Heart right ventricle (tissue), 16 donors: ENCODE data around the gene MAD2L1BP. TPM values are rescaled to one million over a fixed set of nuclear protein-coding genes. Genes with fewer than 3 reads are reported as not detected.

ENCODE experiments used
- ATAC-seq, 8 donors: fragments of 200-7000 bp; cut with Tn5 transposase; one replicate each; pipeline ENCODE4 v1.9.1; 2020; ENCODE audit warnings: mild to moderate bottlenecking in 8 of 8, moderate library complexity in 8 of 8, moderate number of reproducible peaks in 1 of 8
- DNase-seq, 2 donors: peaks; one replicate each; pipeline ENCODE4 v3.0.0-alpha.2; 2020
- H3K27ac ChIP-seq, 10 donors: fragments of 200-600 bp; sonication (generic) in 2 of 10; one replicate each; pipeline versions ENCODE4 v1.5.0 to v1.8.0; 2020 to 2022; ENCODE audit warnings: mild to moderate bottlenecking in 3 of 10
- H3K27me3 ChIP-seq, 7 donors: fragments of 200-600 bp; one replicate each; pipeline ENCODE4 v1.8.0; 2021 to 2022; ENCODE audit warnings: mild to moderate bottlenecking in 2 of 7
- H3K36me3 ChIP-seq, 9 donors: fragments of 200-600 bp; sonication (generic) in 1 of 9; one replicate each; pipeline versions ENCODE4 v1.5.0 to v1.8.0; 2020 to 2022; ENCODE audit warnings: mild to moderate bottlenecking in 2 of 9
- H3K4me1 ChIP-seq, 9 donors: fragments of 200-600 bp; sonication (generic) in 1 of 9; one replicate each; pipeline versions ENCODE4 v1.5.0 to v1.8.0; 2020 to 2022; ENCODE audit warnings: mild to moderate bottlenecking in 4 of 9
- H3K4me3 ChIP-seq, 10 donors: fragments of 200-600 bp; sonication (generic) in 2 of 10; one replicate each; pipeline versions ENCODE4 v1.5.0 to v1.8.0; 2020 to 2022; ENCODE audit warnings: mild to moderate bottlenecking in 7 of 10, moderate library complexity in 2 of 10
- H3K9me3 ChIP-seq, 11 donors: fragments of 200-600 bp in 10 of 11; sonication (generic) in 2 of 11; one replicate each; pipeline versions ENCODE4 v1.5.0 to v1.8.0; 2013 to 2022; ENCODE audit warnings: mild to moderate bottlenecking in 2 of 11, control low read depth in 1 of 11, moderate library complexity in 1 of 11
- WGBS, 2 donors: extraction: QIAGEN DNeasy Blood & Tissue Kit; methylation state at CpG; one replicate each; pipeline ENCODE4 v1.1.7; 2013; ENCODE audit warnings: inconsistent platforms in 1 of 2; 5-methylcytosine and 5-hydroxymethylcytosine counted together
- intact Hi-C, 10 donors: fragments of 100-400 bp; cut with DNase I; formaldehyde crosslinking; loops; one replicate each; pipeline versions ENCODE4 v1.11.1 to v1.14.2; 2022
- polyA plus RNA-seq, 2 donors: library from polyadenylated mRNA; stranded (reverse); fragments of 200-250 nt; gene quantifications; one replicate each; pipeline ENCODE4 v1.2.3, GENCODE V29; 2013
- total RNA-seq, 10 donors: library from RNA; stranded (reverse); fragmentation: NEBNext Ultra II Directional in 3 of 10; extraction: Animal tissue kit (Norgen Biotek cat#: 25700) in 3 of 10; gene quantifications; one replicate each; pipeline versions ENCODE4 v1.2.1 to v1.2.4, GENCODE V29; 2021 to 2023
- TF ChIP-seq, protein P1 (sequence below), 9 donors: fragments of 200-600 bp; sonication (generic) in 2 of 9; IDR thresholded peaks; one replicate each; pipeline versions ENCODE4 v1.5.0 to v1.8.0; 2021 to 2022; ENCODE audit warnings: antibody characterized with exemption in 9 of 9, mild to moderate bottlenecking in 5 of 9, moderate library complexity in 1 of 9
- donor health status: Arrhythmogenic right ventricular cardiomyopathy.
- donor health status: ischemic (EF 13 %, LVEDD 7.1; RV severe dilation, severe dysfunction).
- donor health status: healthy with polysubstance abuse.
- donor health status: DM: no; HTN: yes; CAD: no.
- donor health status: DM: no; HTN: no; CAD: no.
- donor health status: ischemic (EF 25% LVEDD 6.9; RV normal size, moderate dysfunction).
- donor health status: ischemic (EF 25% LVEDD 5.7; RV mildly dilated, moderate dysfunction).
- donor health status: healthy.
- donor health status: DM: yes; HTN: yes; CAD: no.
- donor health status: Ischemic cardiomyopathy.
- donor health status: ischemic (EF 35%, LVEDD 5.7; RV mildly dilated, moderate dysfunction).
- donor health status: nonischemic (EF 11% LVEDD 7.7; RV severe dilation, severe dysfunction).
- donor health status: DM: yes; HTN: yes; CAD: no.
- donor health status: PGD.
- donor health status: ischemic (EF 29% LVEDD 5.4; RV normal size, mild dysfunction).
- donor health status: nonischemic (EF 23%, LVEDD 6.1; RV moderate dilation, normal function).

MAD2L1BP gene
- total and polyA plus RNA-seq, 12 donors, result 13.5 to 34.8 (median 28.1) TPM

DNA sequence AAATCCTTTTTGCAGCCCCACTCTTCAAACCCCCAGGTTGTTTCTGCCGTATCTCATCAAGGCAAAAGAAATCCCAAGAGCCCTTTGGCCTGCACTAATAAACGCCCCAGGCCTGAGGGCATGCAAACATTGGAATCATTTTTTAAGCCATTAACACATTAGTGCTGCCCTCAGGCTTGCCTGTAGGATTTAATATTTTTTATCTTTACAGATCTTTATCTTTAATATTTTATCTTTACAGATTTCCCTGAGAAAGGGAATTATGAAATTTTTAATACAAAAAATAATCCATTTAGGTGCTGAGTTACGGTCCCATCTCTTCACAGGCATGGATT, 21.3 kb upstream of the MAD2L1BP start:
- H3K36me3 ChIP-seq, result peaks cover 0 to 88% (median 30%) of the 10 kb centered on the region in 9 donors

DNA sequence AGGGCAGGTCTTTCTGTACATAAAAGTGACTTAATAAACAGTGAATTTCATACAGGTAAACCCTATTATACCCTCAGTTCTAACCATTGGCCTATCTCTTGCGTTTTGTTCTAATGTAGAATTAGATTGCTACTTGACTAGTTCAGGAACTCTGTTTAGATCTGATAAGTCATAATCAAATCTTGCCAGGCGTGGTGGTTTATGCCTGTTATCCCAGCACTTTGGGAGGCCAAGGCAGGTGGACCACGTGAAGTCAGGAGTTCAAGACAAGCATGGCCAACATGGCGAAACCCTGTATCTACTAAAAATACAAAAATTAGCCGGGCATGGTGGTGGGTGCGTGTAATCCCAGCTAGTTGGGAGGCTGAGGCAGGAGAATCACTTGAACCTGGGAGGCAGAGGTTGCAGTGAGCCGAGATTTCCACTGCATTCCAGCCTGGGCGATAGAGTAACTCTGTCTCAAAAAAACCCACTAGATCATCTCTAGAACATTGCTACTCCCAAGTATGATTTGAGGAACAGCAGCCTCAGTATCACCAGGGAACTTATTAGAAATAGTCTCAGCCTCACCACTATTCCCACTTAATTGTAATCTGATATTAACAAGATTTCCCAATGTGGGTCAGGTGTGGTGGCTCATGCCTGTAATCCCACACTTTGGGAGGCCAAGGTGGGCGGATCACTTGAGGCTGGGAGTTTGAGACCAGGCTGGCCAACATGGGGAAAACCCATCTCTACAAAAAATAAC, 18.7 kb upstream of the MAD2L1BP start:
- no peaks in the 10 kb centered on the region for H3K9me3 ChIP-seq
- peaks cover 0 to 93% (median 37%) of the 10 kb centered on the region in 9 donors for H3K36me3 ChIP-seq
- no peak overlapping the region for H3K27ac ChIP-seq
- DNase-seq, result no peak
- intact Hi-C loops, result no loop called here
- H3K4me1 ChIP-seq, result peaks cover 0 to 4% (median 0%) of the 10 kb centered on the region in 9 donors
- no peak overlapping the region for H3K4me3 ChIP-seq
- no peaks in the 10 kb centered on the region for H3K27me3 ChIP-seq
- ATAC-seq, result no peak
- TF ChIP-seq, protein P1, sequence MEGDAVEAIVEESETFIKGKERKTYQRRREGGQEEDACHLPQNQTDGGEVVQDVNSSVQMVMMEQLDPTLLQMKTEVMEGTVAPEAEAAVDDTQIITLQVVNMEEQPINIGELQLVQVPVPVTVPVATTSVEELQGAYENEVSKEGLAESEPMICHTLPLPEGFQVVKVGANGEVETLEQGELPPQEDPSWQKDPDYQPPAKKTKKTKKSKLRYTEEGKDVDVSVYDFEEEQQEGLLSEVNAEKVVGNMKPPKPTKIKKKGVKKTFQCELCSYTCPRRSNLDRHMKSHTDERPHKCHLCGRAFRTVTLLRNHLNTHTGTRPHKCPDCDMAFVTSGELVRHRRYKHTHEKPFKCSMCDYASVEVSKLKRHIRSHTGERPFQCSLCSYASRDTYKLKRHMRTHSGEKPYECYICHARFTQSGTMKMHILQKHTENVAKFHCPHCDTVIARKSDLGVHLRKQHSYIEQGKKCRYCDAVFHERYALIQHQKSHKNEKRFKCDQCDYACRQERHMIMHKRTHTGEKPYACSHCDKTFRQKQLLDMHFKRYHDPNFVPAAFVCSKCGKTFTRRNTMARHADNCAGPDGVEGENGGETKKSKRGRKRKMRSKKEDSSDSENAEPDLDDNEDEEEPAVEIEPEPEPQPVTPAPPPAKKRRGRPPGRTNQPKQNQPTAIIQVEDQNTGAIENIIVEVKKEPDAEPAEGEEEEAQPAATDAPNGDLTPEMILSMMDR (IDR thresholded peaks at IDR 0.05), result no peak
- WGBS, 2 donors, result 95 to 97% methylated on average over 9 of the region's 9 CpGs

More for the DNA sequence above, 21.3 kb upstream of the MAD2L1BP start:
- Histone ChIP-seq H3K27me3 (no peaks in the 10 kb centered on the region), H3K4me3 (no peak overlapping the region), H3K27ac (no peak overlapping the region), H3K9me3 (no peaks in the 10 kb centered on the region), H3K4me1 (no peaks in the 10 kb centered on the region)
- intact Hi-C loops, result no loop called here
- DNase-seq (no peak), ATAC-seq (no peak)
- 85 to 89% methylated on average over 3 of the region's 3 CpGs for WGBS, 2 donors
- TF ChIP-seq, protein P1 (IDR thresholded peaks at IDR 0.05), result no peak

DNA sequence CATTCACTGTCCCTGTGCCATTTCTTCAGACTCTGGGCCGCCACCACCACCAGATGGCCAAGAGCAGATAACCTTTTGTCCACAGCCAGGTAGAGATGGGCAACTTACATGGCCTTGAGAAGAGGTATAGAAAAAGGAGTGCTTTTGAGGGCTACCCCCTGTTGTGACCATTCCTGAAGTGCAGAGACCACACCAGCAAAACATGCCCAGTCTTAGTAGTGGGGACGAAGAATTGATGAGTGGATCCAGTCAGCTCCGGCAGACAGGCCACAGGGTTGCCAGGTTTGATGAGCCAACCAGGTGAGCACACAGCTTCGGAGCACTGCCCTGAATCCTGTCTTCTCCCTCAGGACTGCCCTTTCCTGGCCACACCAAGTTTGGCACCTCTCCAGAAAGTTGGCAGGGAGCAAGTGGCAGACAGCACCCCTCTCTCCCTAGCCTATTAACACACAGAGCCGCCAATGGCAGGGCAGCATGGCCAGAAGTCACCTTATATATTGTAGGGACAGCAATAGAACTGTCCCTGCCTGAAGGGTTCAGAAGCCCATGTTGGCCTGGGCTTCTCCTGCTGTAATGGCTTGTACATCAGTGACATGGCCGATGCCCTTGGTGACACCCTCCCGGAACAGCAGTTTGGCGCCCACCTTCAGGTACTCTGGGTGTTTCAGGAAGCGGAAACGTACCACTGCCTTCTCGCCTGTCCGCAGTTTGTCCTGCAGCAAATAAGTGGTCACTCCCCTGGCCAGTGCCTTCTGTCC, 14.4 kb upstream of the MAD2L1BP start:
- H3K9me3 ChIP-seq, result no peaks in the 10 kb centered on the region
- ATAC-seq (peak in 3 of 8 donors; percentile 5 to 25 (median 16)), DNase-seq (no peak)
- no peak overlapping the region for H3K27ac ChIP-seq
- WGBS, 2 donors, result 91 to 93% methylated on average over 12 of the region's 12 CpGs
- H3K4me1 ChIP-seq, result peaks cover 0 to 9% (median 1%) of the 10 kb centered on the region in 9 donors
- no peak overlapping the region for H3K4me3 ChIP-seq
- intact Hi-C loops, result no loop called here
- peaks cover 0 to 96% (median 52%) of the 10 kb centered on the region in 9 donors for H3K36me3 ChIP-seq
- no peaks in the 10 kb centered on the region for H3K27me3 ChIP-seq
- TF ChIP-seq, protein P1 (IDR thresholded peaks at IDR 0.05), result no peak

DNA sequence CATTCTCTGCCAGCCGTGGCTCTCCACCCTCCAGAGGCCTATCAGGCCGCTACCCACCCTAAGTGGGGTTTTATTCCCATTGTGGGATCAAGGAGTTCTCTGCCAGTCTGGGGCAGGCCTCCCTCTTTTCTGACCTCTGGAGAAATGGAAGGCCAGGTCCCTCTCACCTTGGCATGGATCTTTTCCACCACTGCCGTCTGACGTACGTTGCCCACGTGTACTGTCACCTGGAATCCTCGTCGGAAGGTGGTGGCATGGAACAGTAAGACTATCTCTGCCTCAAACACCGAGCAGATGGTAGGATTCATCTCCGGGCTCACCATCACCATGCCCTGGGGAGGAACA, 13.8 kb upstream of the MAD2L1BP start:
- TF ChIP-seq, protein P1 (IDR thresholded peaks at IDR 0.05), result no peak
- peaks cover 0 to 15% (median 7%) of the 10 kb centered on the region in 9 donors for H3K4me1 ChIP-seq
- H3K27ac ChIP-seq, result no peak overlapping the region
- no peaks in the 10 kb centered on the region for H3K27me3 ChIP-seq
- no peak for DNase-seq
- intact Hi-C loops, result no loop called here
- no peaks in the 10 kb centered on the region for H3K9me3 ChIP-seq
- peaks cover 0 to 94% (median 52%) of the 10 kb centered on the region in 9 donors for H3K36me3 ChIP-seq
- H3K4me3 ChIP-seq, result no peak overlapping the region
- 94% methylated on average over 10 of the region's 10 CpGs for WGBS, 2 donors
- ATAC-seq, result no peak
